SK-N-SH (cell line): ENCODE results near the gene DLGAP5.

Source experiments
- CTCF ChIP-seq: fragments of 200-600 bp; sonication (generic); IDR thresholded peaks from 2 replicates; pipeline ENCODE4 v1.6.1; 2017; ENCODE audit warnings: antibody characterized with exemption, mild to moderate bottlenecking, moderate library complexity
- EZH2phosphoT487 ChIP-seq: fragments of 200-600 bp; sonication (generic); IDR thresholded peaks from 2 replicates; pipeline ENCODE4 v1.6.1; 2017; ENCODE audit warnings: low read depth, mixed run types, mild to moderate bottlenecking, antibody characterized with exemption, moderate library complexity, borderline replicate concordance
- MAX ChIP-seq: IDR thresholded peaks from 2 replicates; pipeline ENCODE4 v1.4.0; 2012; ENCODE audit warnings: low read depth
- POLR2AphosphoS5 ChIP-seq: IDR thresholded peaks from 2 replicates; pipeline ENCODE4 v1.6.1; 2012; ENCODE audit warnings: low read depth, low read length
- REST ChIP-seq: IDR thresholded peaks from 2 replicates; pipeline ENCODE4 v1.6.1; 2012; ENCODE audit warnings: mild to moderate bottlenecking, low read depth, low read length, moderate library complexity
- RFX5 ChIP-seq: IDR thresholded peaks from 2 replicates; pipeline ENCODE4 v1.6.1; 2012; ENCODE audit warnings: mild to moderate bottlenecking, improper control_type of control experiment, low read length
- USF2 ChIP-seq: fragments of 150-350 bp; IDR thresholded peaks from 2 replicates; pipeline ENCODE4 v1.6.1; 2017; ENCODE audit warnings: antibody characterized with exemption, low read length, low read depth, borderline replicate concordance

GRCh38 chr14:55103971-55104954 lies 87.1 kb downstream of the DLGAP5 start:
- no peak for TF ChIP-seq CTCF
- TF ChIP-seq POLR2AphosphoS5: no peak
- no peak for TF ChIP-seq REST
- no peak for TF ChIP-seq RFX5
- no peak for TF ChIP-seq EZH2phosphoT487
- TF ChIP-seq MAX: no peak
- TF ChIP-seq USF2: no peak
